ENCODE results near the gene NUF2. TPM values are rescaled to one million over a fixed set of nuclear protein-coding genes. Genes with fewer than 3 reads are reported as not detected.

The NUF2 gene
- total and polyA plus RNA-seq, 2 donors (not counting 3 experiments of a cell fraction or from before 2014, with no cell fraction given) = 14.3 to 38.6 TPM

DNA sequence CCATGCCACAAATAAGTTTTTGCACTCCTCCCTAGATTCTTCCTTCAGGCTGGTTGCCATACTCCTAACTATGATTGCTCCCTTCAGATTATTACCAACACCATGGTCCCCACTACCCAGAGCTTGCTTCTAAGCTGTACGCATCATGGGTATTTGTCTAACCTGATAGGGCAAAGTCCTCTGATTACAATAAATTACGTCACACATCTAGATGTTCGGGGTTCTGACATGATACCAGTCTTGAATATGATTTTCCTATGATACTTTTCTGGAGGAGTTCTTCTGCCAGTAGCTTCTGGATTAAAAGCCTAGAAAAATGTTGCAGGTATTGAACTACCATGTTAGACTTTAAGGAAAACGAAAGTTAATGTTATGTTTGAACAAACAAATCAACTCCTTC is 67.2 kb downstream of the NUF2 start:
- no peak for DNase-seq (ENCODE audit: low read depth, low spot score)
- TF ChIP-seq POLR2A (IDR thresholded peaks at IDR 0.05; ENCODE audit: low read depth, low read length) (no peak), MYC (IDR thresholded peaks at IDR 0.05; ENCODE audit: low read depth, low read length) (no peak), POLR2AphosphoS5 (IDR thresholded peaks at IDR 0.05; ENCODE audit: insufficient read depth, low read depth, low read length) (no peak), CTCF (IDR thresholded peaks at IDR 0.05; ENCODE audit: extremely low read depth in 1 of 2, insufficient read depth in 1 of 2, low read depth in 1 of 2, low read length in 2 of 2) (no peak), MAX (IDR thresholded peaks at IDR 0.05; ENCODE audit: insufficient read depth, insufficient read length) (no peak), JUN (IDR thresholded peaks at IDR 0.05; ENCODE audit: borderline replicate concordance, insufficient read depth, insufficient read length, low read depth) (no peak), EZH2 (IDR thresholded peaks at IDR 0.05; ENCODE audit: borderline replicate concordance, low read depth, low read length, severe bottlenecking) (no peak), GATA2 (IDR thresholded peaks at IDR 0.05; ENCODE audit: insufficient read depth, insufficient read length, low read depth, low read length) (no peak)
- Histone ChIP-seq H4K20me1 (replicated peaks; ENCODE audit: control insufficient read depth, extremely low read depth, insufficient read depth, low read length) (no peaks in the 10 kb centered on the region), H3K27me3 (ENCODE audit: control insufficient read depth in 2 of 2, insufficient read depth in 2 of 2, low read length in 2 of 2) (peaks cover 0 to 4% of the 10 kb centered on the region in 2 experiments), H3K27ac (ENCODE audit: insufficient read depth, low read depth, low read length) (no peak overlapping the region), H3K4me1 (ENCODE audit: control insufficient read depth, extremely low read depth, insufficient read depth, low read length) (no peaks in the 10 kb centered on the region), H3K4me3 (replicated peaks in 1 of 3; ENCODE audit: insufficient read depth in 1 of 3, low read depth in 1 of 3, low read length in 3 of 3) (no peak overlapping the region), H3K9ac (replicated peaks; ENCODE audit: extremely low read depth, insufficient read depth, low read length) (no peak overlapping the region), H3K9me3 (replicated peaks; ENCODE audit: control insufficient read depth, insufficient read depth, low read length) (no peaks in the 10 kb centered on the region), H2AFZ (ENCODE audit: low read depth, low read length) (no peak overlapping the region), H3K4me2 (ENCODE audit: insufficient read depth, low read length) (no peak overlapping the region), H3K79me2 (ENCODE audit: control insufficient read depth, insufficient read depth, low read length) (no peaks in the 10 kb centered on the region), H3K9me1 (replicated peaks; ENCODE audit: control insufficient read depth, extremely low read depth, insufficient read depth, low read length) (no peaks in the 10 kb centered on the region), H3K36me3 (ENCODE audit: control insufficient read depth in 2 of 2, extremely low read depth in 1 of 2, insufficient read depth in 2 of 2, low read length in 2 of 2) (no peaks in the 10 kb centered on the region)
- FAIRE-seq = no peak
- intact Hi-C loops (cut with micrococcal nuclease) = no loop called here
- dilution Hi-C loops (cut with MboI; ENCODE audit: extremely low pct_ligation_motif_present, low sequenced_read_pairs) = no loop called here
- no TSS peak for BruUV-seq (replicated peaks)
- CTCF ChIA-PET = no interaction called here
- POLR2A ChIA-PET = no interaction called here
